Right lung (tissue), 5 donors: ENCODE measurements around the gene PCDHA2. TPM values are rescaled to one million over a fixed set of nuclear protein-coding genes. Genes with fewer than 3 reads are reported as not detected.
"Not testable (repeated sequence)": the region's sequence is repeated elsewhere in the genome, so short reads cannot be mapped to it uniquely, and the experiment has no call there.

Experiments
- DNase-seq, 2 donors: peaks; one replicate each; pipeline ENCODE4 v3.0.0-alpha.2; 2013
- polyA plus RNA-seq, 5 donors: library from polyadenylated mRNA; unstranded; fragments of 120-200 nt; gene quantifications; one replicate each; pipeline versions ENCODE4 v1.2.1 to v1.2.3, GENCODE V29; 2013; ENCODE audit warnings: inconsistent platforms in 1 of 5, low replicate concordance in 1 of 5; ENCODE audit not compliant: insufficient read length in 5 of 5, insufficient read depth in 1 of 5

Gene PCDHA2
- polyA plus RNA-seq, 5 donors, result 0.14 to 0.34 (median 0.31) TPM

- no peak for DNase-seq
Measured at GRCh38 chr5:140808889-140809291, 14.2 kb downstream of the PCDHA2 start.

GRCh38 chr5:140821375-140822280, 27.0 kb downstream of the PCDHA2 start, which contains the start of gene PCDHA5:
Gene PCDHA5 (plus strand): TSS chr5:140821613.
- DNase-seq, result no peak

GRCh38 chr5:140822281-140822629, 27.6 kb downstream of the PCDHA2 start:
- no peak for DNase-seq

GRCh38 chr5:140822969-140823368, 28.3 kb downstream of the PCDHA2 start:
- not testable (repeated sequence) for DNase-seq

DNA sequence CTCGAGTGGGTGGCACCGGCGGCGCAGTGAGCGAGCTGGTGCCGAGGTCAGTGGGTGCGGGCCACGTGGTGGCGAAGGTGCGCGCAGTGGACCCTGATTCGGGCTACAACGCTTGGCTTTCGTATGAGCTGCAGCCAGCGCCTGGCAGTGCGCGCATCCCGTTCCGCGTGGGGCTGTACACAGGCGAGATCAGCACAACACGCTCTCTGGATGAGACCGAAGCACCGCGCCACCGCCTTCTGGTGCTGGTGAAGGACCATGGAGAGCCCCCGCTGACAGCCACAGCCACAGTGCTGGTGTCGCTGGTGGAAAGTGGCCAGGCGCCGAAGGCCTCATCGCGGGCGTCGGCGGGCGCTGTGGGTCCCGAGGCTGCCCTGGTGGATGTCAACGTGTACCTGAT, 28.8 kb downstream of the PCDHA2 start:
- no peak for DNase-seq

DNA sequence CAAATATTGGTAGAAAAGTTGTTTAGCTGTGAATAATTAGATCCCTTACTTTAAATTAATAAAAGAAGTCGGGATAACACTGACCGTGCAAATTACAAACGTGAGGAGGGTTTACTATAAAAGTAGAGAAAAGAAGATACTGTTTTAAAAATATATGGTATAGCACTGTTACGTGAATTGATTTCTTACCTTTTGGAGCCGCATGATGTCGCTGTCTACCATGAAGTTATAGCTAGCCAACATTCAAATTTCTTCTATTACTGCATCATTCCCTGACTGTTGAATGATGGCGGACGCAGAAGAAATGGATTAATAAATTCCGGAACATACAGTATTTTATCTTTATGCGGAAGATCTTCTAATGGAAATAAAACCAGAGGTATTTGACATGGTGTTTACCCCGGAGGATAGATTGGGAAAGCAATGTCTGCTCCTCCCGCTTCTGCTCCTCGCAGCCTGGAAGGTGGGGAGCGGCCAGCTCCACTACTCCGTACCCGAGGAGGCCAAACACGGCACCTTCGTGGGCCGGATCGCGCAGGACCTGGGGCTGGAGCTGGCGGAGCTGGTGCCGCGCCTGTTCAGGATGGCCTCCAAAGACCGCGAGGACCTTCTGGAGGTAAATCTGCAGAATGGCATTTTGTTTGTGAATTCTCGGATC, 33.2 kb downstream of the PCDHA2 start, which contains the start of gene PCDHA6:
TSS of gene PCDHA6 (plus strand) at position 257 of the 658 bp plus-strand sequence. CDS start at position 389, 132 bp downstream.
- no peak for DNase-seq

- DNase-seq, result no peak
Measured at GRCh38 chr5:140828362-140828737, 33.7 kb downstream of the PCDHA2 start.

GRCh38 chr5:140829511-140830501, 35.2 kb downstream of the PCDHA2 start:
- not testable (repeated sequence) for DNase-seq

DNA sequence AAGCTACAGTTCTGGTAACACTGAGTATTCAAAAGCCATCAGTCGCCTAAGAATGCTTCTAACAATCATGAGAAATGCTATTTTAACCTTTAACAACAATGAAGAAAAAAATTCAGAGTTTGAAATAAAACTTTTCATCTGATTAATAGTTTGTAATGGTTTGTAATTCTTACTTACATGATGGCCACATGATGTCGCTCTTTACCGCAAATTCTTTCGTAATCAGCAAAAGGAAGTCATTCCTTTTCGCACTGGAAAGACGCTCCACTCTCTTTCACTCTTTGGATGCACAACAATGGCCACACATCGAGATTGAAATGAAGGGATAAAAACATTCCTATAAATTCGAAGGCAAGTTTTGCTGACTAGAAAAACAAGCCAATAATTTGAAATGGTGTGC, 39.3 kb downstream of the PCDHA2 start, which contains the start of gene PCDHA7:
TSS of gene PCDHA7 (plus strand) at position 277 of the 400 bp plus-strand sequence. CDS start at position 392, 115 bp downstream.
- no peak for DNase-seq

DNA sequence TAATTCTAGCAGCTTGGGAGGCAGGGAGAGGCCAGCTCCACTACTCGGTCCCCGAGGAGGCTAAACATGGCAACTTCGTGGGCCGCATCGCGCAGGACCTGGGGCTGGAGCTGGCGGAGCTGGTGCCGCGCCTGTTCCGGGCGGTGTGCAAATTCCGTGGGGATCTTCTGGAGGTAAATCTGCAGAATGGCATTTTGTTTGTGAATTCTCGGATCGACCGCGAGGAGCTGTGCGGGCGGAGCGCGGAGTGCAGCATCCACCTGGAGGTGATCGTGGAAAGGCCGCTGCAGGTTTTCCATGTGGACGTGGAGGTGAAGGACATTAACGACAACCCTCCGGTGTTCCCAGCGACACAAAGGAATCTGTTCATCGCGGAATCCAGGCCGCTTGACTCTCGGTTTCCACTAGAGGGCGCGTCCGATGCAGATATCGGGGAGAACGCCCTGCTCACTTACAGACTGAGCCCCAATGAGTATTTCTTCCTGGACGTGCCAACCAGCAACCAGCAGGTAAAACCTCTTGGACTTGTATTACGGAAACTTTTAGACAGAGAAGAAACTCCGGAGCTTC, 39.9 kb downstream of the PCDHA2 start:
- DNase-seq, result not testable (repeated sequence)

DNA sequence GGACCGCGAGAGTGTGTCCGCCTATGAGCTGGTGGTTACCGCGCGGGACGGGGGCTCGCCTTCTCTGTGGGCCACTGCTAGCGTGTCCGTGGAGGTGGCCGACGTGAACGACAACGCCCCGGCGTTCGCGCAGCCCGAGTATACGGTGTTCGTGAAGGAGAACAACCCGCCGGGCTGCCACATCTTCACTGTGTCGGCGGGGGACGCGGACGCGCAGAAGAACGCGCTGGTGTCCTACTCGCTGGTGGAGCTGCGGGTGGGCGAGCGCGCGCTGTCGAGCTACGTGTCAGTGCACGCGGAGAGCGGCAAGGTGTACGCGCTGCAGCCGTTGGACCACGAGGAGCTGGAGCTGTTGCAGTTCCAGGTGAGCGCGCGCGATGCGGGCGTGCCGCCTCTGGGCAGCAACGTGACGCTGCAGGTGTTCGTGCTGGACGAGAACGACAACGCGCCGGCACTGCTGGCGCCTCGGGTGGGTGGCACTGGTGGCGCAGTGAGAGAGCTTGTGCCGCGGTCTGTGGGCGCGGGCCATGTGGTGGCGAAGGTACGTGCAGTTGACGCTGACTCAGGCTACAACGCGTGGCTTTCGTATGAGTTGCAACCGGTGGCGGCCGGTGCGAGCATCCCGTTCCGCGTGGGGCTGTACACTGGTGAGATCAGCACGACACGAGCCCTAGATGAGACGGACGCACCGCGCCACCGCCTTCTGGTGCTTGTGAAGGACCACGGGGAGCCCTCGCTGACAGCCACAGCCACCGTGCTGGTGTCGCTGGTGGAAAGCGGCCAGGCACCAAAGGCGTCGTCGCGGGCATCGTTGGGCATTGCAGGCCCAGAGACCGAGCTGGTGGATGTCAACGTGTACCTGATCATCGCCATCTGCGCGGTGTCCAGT, 41.2 kb downstream of the PCDHA2 start:
- DNase-seq, result no peak

GRCh38 chr5:140840978-140841962, 46.6 kb downstream of the PCDHA2 start, which contains the start of gene PCDHA8:
Gene PCDHA8 (plus strand): TSS chr5:140841187. CDS start chr5:140841322, 135 bp downstream.
- no peak for DNase-seq

DNA sequence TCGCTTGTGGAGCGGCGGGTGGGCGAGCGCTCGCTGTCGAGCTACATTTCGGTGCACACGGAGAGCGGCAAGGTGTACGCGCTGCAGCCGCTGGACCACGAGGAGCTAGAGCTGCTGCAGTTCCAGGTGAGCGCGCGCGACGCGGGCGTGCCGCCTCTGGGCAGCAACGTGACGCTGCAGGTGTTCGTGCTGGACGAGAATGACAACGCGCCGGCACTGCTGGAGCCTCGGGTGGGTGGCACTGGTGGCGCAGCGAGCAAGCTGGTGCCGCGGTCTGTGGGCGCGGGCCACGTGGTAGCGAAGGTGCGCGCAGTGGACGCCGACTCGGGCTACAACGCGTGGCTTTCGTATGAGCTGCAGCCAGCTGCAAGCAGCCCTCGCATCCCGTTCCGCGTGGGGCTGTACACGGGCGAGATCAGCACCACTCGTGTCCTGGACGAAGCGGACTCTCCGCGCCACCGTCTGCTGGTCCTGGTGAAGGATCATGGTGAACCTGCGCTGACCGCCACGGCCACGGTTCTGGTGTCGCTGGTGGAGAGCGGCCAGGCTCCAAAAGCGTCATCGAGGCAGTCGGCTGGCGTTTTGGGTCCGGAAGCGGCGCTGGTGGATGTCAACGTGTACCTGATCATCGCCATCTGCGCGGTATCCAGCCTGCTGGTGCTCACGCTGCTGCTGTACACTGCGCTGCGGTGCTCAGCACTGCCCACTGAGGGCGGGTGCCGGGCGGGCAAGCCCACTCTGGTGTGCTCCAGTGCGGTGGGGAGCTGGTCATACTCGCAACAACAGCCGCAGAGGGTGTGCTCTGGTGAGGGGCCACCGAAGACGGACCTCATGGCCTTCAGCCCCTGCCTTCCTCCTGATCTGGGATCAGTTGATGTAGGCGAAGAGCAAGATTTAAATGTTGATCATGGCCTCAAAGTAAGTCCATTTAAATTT, 48.4 kb downstream of the PCDHA2 start:
- DNase-seq, result no peak
